SK-N-SH treated with all-trans-retinoic acid at 6 μM for 48 hours (cell line): ENCODE results near the gene OR1S1.

Experiments used
- CSRNP3 ChIP-seq: fragments of 250-450 bp; sonication (Bioruptor Pico); IDR thresholded peaks from 2 replicates; pipeline ENCODE4 v1.5.1; 2021; ENCODE audit warnings: mild to moderate bottlenecking, moderate library complexity
- ESRRG ChIP-seq: fragments of 250-450 bp; sonication (Bioruptor Pico); IDR thresholded peaks from 2 replicates; pipeline ENCODE4 v1.6.1; 2021; ENCODE audit warnings: mild to moderate bottlenecking
- GLIS3 ChIP-seq: fragments of 250-450 bp; sonication (Bioruptor Pico); IDR thresholded peaks from 2 replicates; pipeline ENCODE4 v1.5.0; 2020; ENCODE audit warnings: mild to moderate bottlenecking, moderate library complexity
- ISL1 ChIP-seq: fragments of 250-450 bp; sonication (Bioruptor Pico); IDR thresholded peaks from 2 replicates; pipeline ENCODE4 v2.1.2; 2022; ENCODE audit warnings: mild to moderate bottlenecking, moderate library complexity
- RARB ChIP-seq: fragments of 250-450 bp; sonication (Bioruptor Pico); IDR thresholded peaks from 2 replicates; pipeline ENCODE4 v1.8.0; 2021; ENCODE audit warnings: mild to moderate bottlenecking, moderate library complexity
- TCF4 ChIP-seq: fragments of 250-450 bp; sonication (Bioruptor Pico); IDR thresholded peaks from 2 replicates; pipeline ENCODE4 v1.8.0; 2021; ENCODE audit warnings: mild to moderate bottlenecking, moderate library complexity, borderline replicate concordance
- ZFP30 ChIP-seq: fragments of 450-650 bp; formaldehyde crosslinking; IDR thresholded peaks from 2 replicates; pipeline ENCODE4 v1.5.0; 2022; ENCODE audit warnings: mild to moderate bottlenecking, moderate library complexity
- ZNF8 ChIP-seq: fragments of 450-650 bp; formaldehyde crosslinking; IDR thresholded peaks from 2 replicates; pipeline ENCODE4 v1.5.0; 2020; ENCODE audit warnings: mild to moderate bottlenecking, moderate library complexity
- TF ChIP-seq, protein P1 (sequence below): fragments of 250-450 bp; sonication (Bioruptor Pico); IDR thresholded peaks from 2 replicates; pipeline ENCODE4 v1.8.0; 2021; ENCODE audit warnings: low read depth, mild to moderate bottlenecking, moderate library complexity, borderline replicate concordance

- TF ChIP-seq RARB (CRISPR knock-in tag) (no peak), ISL1 (no peak), TCF4 (CRISPR knock-in tag) (no peak), CSRNP3 (CRISPR knock-in tag) (no peak), ESRRG (CRISPR knock-in tag) (no peak), GLIS3 (CRISPR knock-in tag) (no peak), ZNF8 (CRISPR knock-in tag) (no peak), ZFP30 (CRISPR knock-in tag) (no peak)
- TF ChIP-seq, protein P1, sequence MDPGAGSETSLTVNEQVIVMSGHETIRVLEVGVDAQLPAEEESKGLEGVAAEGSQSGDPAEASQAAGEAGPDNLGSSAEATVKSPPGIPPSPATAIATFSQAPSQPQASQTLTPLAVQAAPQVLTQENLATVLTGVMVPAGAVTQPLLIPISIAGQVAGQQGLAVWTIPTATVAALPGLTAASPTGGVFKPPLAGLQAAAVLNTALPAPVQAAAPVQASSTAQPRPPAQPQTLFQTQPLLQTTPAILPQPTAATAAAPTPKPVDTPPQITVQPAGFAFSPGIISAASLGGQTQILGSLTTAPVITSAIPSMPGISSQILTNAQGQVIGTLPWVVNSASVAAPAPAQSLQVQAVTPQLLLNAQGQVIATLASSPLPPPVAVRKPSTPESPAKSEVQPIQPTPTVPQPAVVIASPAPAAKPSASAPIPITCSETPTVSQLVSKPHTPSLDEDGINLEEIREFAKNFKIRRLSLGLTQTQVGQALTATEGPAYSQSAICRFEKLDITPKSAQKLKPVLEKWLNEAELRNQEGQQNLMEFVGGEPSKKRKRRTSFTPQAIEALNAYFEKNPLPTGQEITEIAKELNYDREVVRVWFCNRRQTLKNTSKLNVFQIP (CRISPR knock-in tag): no peak
Observed at GRCh38 chr11:58188770-58189169, 23.8 kb upstream of the OR1S1 start, which contains the start of gene OR9Q2.
